Right ventricle myocardium inferior (tissue), 1 donor: ENCODE measurements around the gene CMTR1. TPM values are rescaled to one million over a fixed set of nuclear protein-coding genes. Genes with fewer than 3 reads are reported as not detected.
A peak's percentile ranks its signal among the peaks of the same experiment; 100 is the strongest.
"Not testable (repeated sequence)": the region's sequence is repeated elsewhere in the genome, so short reads cannot be mapped to it uniquely, and the experiment has no call there.

Source experiments
- ATAC-seq: fragments of 200-7000 bp; cut with Tn5 transposase; one replicate; pipeline ENCODE4 v1.9.1; 2020; ENCODE audit warnings: mild to moderate bottlenecking, moderate library complexity
- DNase-seq: peaks from one replicate; pipeline ENCODE4 v3.0.0; 2021; ENCODE audit errors: missing footprints
- intact Hi-C: fragments of 100-400 bp; cut with DNase I; formaldehyde crosslinking; loops from one replicate; pipeline ENCODE4 v1.11.0; 2022
- total RNA-seq: library from RNA; stranded (reverse); fragmentation: NEBNext Ultra II Directional; extraction: Animal tissue kit (Norgen Biotek cat#: 25700); gene quantifications from one replicate; pipeline ENCODE4 v1.2.1, GENCODE V29; 2021
- donor health status: DM: no; HTN: yes; CAD: no; lungs with severe emphysema.

The CMTR1 gene
- total RNA-seq, 1 donor from 2014 or later = 29.3 TPM

DNA sequence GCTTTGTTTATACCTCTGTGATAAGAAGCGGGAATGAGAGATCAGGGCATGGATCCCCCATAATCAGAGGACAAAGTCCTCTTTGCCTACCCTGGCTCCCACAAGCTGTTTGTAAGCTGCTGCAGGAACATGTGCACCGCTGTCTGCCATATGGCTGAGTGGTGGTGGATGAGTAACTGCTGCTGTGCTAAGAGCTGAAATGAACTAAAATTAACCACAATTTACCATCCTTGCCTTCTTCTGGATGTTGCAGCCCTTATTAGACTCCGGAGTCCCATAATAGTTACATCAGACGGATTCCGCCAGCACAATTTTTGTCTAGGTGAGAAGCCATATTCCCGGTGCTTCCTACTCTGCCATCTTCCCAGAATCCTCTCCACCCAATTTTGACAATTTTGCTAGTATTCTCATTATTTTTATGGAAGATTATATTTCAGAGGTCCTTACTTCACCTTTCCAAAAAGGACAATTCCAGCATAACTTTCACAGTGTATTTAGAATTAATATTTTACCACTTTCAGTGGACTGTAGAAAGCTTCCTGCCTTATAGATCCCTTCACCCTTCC, 6.0 kb upstream of the CMTR1 start:
- ATAC-seq (no peak), DNase-seq (no peak)
- intact Hi-C loops = no loop called here

DNA sequence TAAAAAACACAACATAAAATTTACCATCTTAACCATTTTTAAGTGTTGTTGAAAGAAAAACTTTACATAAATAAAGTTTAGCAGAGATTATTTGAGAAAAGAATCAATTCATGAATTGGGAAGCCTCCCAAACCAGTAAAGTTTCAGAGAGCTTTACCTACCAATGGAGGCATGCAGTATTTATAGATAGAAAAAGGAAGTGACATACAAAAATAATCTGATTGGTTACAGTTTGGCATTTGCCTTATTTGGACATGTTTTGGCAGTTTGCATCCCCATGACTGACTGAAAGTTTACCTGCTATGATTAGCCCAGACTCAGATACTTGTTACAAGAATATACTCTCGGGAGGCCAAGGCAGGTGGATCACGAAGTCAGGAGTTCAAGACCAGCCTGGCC, 3.7 kb upstream of the CMTR1 start:
- no peak for ATAC-seq
- DNase-seq = no peak
- intact Hi-C loops = no loop called here

DNA sequence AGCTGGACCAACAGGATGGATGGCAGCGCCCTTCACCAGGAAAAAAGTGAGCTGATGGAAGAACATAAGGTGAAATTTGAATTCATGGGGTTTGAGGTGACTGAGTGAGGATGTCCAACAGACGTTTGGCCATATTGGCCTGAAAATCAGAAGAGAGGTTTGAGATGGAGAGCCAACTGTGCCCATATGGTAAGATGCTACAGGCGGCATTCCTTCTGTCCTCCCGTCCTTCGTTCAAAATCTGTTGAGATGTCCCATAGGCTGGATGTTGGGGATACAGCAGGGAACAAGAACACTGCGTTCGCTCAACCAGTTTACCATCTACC, 468 bp upstream of the CMTR1 start:
- peak; percentile 24 for ATAC-seq
- intact Hi-C loops = no loop called here
- DNase-seq = no peak

DNA sequence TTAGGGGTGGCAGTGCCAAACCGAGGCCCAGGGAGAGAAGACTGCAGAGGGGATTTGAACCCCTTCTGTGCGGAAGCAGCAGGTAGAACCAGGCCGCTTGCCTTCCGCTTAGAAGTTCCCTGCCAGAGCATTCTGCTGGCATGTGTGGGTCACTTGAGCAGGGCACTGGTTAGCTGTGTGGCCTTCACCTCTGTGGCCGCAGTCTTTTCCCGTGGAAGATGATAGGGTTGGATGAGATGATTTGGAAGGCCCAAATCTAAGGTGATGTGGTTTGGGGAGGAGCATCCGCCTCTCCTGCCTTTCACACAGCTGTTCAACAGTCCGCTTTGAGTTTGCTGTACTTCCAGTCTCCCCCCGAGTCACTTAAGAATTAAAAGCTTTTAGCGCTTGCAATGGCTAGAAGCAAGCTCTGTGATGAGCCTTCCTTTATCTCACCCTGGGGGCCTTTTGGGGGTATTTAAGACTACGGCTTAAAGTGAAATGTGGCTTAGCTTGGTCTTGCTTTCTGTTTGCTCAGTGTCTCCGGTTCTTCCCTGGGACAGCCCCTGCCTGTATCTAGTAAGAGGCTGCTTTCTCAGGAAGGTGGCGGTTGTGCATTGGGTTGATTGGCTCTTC, 743 bp downstream of the CMTR1 start:
- ATAC-seq (peak; percentile 39), DNase-seq (no peak)
- intact Hi-C loops = no loop called here

DNA sequence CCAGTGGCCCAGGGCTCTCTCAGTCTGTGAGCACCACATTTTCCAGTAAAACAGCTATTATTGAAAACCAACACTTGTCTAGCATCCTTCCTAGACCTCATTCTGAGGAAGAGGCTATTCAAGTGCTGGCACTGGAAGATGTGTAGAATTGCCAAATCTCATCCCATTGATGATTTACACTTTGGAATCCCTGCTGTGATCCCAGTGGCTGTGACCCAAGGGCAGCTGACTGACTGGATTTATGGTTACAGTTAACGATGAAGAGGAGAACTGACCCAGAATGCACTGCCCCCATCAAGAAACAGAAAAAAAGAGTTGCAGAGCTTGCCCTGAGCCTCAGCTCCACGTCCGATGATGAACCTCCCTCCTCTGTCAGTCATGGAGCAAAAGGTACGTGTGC, 2.4 kb downstream of the CMTR1 start:
- intact Hi-C loops = no loop called here
- ATAC-seq = no peak

DNA sequence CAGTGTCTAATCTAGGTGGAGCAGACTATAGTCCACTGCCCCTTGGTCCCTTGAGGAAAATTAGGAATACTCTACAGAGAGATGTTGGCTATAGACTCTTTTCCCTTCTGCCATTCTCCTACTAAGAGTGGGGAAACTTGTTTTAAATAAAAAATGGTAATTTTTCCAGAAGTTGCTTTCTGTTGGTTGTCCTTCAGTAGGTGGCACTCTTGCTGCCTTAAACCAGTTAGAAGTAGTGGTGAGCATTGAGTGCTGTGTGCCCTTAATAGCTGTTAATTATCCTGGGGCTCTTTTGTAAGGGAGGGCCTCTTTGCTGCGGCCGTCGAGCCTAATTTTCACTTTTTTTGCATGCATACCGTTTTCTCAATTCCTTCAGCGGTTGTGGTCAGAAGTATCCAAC, 2.8 kb downstream of the CMTR1 start:
- DNase-seq = no peak
- no peak for ATAC-seq
- intact Hi-C loops = no loop called here

More for the DNA sequence above, 2.4 kb downstream of the CMTR1 start:
- DNase-seq = no peak

DNA sequence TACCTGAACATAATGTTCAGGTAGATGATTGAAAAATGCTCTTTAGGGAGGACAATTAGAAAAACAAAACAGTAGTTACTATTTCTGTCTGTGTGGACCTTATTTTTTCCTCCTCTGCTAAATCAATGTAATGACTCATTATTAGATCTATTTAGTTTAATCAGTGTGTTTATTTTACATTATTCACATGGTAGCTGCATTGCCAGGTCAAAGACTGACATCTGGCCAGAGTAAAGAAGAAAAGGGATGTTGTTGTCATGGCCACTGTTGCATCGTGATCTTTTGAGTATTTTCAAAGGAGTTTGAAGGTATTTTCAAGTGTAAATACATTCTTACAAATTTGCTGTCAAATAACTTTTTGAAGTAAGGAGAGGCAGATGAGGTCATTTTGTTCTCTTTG, 5.9 kb downstream of the CMTR1 start:
- ATAC-seq (no peak), DNase-seq (no peak)
- intact Hi-C loops = no loop called here

DNA sequence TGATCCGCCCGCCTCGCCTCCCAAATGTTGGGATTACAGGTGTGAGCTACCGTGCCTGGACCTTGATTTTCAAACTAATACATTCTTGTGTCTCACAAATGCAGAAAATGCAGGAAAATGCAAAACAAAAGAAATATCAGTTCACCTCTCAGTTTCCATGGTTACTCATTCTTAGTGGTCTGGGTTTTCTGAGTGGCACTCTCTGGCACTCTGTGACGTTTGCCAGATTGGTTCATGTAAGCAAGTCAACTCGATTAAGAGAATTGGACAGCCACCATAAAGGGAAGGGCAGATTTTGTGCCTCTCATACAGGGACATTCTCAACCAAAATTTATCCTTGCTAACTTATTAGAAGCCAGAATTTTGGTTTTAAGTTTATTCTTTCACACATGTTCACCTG, 8.6 kb downstream of the CMTR1 start:
- intact Hi-C loops = no loop called here
- ATAC-seq = no peak
- no peak for DNase-seq

DNA sequence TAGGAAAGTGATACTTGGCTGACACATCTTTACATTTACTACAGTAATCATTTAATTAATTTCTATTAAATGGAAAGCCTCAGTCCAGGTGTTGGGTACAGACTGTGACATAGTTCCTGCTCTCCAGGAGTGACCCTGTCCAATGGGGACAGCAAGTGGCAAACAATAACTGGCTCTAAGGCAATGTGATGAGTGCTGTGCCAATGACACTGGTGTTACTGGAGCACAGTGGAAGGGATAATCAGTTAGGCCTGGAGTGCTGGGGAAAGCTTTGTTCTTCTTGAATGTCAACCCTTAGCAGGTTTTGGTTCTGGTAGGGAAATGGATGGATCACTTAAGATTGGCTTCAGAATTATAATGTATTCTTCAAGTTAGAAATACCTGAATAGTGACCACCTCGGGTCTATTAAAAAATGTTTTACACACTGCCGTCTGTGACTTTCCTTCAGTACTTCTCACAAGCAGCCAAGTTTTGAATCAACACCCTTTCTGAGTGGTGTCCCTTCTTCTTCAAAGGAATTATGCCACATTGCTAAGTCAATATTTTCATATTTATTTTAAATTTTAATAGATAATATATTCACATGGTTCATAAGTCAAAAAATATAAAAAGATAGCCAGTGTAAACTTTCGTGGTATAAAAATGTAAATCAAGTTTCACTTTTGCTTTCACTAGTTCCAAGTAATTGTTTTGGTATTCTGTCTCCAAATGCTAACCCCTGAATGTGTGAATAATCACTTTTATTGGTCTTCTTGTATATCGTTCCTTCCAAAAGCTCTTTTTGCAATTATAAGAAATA, 9.6 kb downstream of the CMTR1 start:
- ATAC-seq (peak; percentile 90), DNase-seq (no peak)
- intact Hi-C loops = no loop called here

DNA sequence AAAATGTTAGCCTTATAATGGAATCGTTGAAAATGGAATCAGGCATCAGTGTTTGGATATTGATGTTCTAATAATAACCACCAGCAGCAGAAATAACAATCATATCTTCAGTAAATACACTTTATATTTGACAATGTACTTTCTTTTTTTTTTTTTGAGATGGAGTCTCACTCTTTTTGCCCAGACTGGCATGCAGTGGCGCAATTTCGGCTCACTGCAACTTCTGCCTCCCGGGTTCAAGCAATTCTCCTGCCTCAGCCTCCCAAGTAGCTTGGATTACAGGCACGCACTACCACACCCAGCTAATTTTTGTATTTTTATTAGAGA, 10.2 kb downstream of the CMTR1 start:
- intact Hi-C loops, ATAC-seq, DNase-seq: not testable (repeated sequence)

DNA sequence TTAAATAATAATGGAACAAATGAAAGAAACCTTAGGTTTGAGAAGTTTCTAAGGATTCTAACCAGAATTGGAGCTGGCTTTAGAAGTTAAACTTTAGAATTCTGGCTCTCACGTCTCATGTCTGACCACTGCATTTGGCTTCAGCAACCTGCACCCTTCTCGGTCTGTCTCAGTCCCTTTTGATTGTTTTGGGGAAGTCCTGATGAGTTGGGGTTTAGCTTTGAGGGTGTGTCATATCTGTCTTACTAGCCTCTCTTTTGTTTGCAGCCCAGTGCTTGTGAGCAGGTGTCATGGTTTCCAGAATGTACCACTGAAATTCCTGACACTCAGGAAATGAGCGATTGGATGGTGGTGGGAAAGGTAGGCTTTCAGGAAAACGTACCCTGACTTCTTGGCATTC, 17.0 kb downstream of the CMTR1 start:
- DNase-seq (no peak), ATAC-seq (no peak)
- intact Hi-C loops = no loop called here

DNA sequence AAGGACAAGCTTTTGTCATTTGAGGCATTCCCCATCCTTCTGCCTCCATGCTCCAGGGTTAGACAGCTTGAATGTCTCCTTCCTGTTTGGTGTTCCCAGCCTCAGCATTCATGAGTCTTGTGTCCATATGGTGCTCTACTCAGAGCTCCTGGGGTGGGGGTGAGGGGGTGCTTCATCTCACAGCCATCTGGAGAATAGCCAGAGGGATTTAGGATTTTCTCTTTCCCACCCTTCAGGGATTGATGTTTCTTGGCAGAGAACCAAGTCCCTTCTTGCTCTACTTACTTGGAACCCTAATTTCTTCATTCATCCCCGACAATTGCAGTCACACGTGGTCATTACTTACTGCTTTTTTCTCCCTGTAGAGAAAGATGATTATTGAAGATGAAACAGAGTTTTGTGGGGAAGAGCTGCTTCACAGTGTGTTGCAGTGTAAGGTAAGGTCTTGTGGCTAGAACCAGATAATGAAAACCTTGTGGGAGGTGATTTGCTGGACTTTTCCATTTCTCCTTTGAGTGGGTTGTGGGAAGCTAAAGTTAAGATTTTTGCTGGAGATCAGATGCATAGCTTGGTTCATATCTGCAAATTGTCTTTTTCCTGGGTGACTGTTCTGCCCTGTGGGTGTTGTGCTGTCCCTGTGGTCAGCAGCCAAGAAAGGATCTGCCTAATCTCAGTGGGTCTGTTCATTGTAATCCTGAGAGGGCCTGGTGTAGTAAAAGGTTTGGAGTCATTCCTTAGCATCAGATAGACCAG, 18.6 kb downstream of the CMTR1 start:
- no peak for ATAC-seq
- intact Hi-C loops = no loop called here
- DNase-seq = no peak

DNA sequence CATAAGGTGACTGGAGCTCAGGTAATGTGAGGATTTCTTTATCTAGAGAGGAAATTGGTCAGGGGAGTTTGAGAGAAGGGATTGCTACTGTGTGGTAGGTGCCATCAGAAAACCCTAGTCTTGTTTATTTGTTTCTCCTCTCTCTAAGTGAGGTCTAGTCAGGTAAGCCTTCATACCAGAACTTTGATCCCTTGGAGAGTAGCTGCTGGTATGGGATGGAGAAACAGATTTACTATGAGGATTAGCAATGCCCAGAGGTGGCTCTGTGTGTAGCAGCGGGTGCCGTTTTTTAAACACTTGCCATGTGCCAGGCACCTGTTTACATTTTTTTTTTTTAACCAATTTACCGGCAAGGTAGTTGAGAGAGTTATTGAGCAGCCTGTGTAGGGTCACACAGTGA, 19.5 kb downstream of the CMTR1 start:
- ATAC-seq = no peak
- intact Hi-C loops = no loop called here
- DNase-seq = no peak

DNA sequence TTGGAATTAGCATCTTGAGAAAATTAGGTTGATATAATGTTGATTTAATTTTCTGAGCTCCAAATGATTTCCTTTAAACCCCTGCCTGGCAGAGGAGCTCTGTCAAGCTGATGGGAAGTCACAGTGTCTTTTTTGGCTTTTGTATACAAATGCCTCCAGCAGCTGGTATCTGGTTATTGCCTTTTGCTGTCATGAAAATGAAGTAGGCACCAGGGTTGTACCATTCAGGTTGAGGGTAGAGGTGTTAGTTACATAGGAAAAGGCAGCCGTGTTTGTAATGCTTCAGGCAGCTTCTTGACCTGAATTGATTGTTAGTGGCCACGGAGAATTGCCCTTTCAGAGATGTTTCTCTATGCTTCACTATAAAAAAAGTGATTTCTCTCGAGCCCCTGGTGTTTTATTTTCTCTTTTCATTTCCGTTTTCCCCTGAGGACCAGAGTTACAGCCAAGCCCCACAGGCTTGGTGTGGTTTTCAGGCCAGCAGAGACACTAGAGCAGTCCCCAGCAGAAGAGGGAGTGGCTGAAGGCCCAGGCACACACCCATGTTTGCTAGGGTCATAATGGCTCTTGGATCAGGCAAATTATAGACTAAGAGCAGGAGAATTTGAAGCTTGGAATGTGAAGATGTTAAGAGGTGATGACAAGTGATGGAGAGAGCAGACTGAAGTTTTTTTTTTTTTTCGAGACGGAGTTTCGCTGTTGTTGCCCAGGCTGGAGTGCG, 21.6 kb downstream of the CMTR1 start:
- ATAC-seq (no peak), DNase-seq (no peak)
- intact Hi-C loops = no loop called here

DNA sequence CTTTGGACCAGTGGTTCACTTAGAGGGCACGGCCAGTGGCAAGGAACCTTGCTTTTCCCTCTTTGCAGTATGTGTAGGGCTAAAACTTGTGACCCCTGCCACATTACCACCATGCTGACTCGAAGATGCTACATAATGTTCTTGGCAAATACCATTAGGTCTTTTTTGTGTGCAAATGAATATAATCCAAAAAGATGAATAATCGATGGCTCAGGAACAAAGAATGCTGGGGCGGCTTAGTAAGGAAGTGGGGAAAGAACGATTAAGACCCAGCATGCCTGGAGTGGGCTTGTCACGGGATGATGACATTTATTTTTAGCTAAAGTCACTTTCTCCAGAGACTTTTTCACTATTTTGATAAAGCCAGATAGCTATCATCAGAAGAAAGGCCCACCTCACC, 23.1 kb downstream of the CMTR1 start:
- DNase-seq = no peak
- intact Hi-C loops = no loop called here
- no peak for ATAC-seq

DNA sequence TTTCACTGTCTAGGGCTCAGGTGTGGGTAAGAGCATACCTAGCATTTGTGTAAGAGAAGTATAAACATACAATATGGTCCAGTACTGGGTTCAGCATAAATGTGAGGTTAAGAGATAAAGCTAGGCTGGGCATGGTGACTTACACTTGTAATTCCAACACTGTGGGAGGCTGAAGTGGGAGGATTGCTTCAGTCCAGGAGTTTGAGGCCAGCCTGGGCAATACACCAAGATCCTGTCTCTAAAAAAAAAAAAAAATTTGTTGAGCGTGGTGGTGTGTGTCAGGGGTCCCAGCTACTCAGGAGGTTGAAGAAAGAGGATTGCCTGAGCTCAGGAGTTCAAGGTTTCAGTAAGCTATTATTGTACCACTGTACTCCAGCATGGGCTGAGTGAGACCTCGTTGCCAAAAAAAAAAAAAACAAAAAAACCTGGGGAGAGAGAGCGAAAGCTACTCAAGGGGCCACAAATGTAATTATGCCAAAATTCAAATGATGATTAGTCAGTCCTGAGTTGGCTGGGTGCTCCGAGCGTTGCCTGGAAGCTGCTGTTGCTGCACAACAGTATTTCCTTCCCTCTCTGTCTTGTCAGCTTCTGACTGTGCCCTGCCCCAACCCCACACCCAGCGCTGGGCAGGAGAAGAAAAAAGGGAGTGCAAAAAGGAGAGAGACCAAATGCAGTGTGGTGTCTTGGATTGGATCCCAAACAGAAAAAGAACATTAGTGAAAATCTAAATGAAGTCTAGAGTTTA, 24.0 kb downstream of the CMTR1 start:
- DNase-seq = no peak
- intact Hi-C loops = no loop called here
- peak; percentile 53 for ATAC-seq

DNA sequence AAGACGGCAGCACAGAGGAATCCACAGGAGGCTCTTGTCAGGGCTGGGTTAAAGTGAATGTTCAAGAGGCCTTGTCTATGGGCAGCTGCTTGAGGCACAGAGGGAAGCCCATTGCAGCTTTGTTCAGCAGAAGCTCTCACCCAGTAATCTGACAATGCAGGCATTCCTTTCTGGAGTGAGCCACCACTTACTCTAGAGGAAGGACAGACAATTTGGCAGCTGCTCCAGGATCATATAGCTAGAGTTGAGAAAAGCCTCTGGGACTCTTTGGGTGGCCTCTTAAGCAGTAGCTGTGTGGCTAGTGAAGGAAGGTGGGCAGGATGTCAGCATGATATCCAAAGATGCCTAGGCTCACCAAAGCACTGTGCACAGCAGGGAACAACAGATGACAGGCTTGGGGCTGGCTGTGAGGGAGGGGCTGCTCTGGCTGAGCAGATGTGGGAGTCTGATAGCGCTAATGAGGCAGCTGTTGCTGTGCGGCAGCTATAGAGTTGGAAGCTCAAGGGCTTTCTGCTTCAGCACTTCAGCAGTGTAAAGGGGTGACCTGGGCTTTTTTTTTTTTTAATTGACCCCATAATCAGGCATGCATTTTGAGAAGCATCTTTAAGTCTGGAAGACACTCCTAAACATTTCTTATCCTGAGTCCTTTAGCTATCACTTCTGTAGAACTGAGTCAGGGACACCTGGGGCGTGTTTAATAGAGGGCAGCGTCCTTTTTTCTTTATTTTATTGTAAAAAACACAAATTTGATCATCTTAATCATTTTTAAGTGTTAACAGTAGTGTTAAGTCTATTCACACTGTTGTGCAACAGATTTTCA, 27.2 kb downstream of the CMTR1 start:
- ATAC-seq (no peak), DNase-seq (no peak)
- intact Hi-C loops = no loop called here

DNA sequence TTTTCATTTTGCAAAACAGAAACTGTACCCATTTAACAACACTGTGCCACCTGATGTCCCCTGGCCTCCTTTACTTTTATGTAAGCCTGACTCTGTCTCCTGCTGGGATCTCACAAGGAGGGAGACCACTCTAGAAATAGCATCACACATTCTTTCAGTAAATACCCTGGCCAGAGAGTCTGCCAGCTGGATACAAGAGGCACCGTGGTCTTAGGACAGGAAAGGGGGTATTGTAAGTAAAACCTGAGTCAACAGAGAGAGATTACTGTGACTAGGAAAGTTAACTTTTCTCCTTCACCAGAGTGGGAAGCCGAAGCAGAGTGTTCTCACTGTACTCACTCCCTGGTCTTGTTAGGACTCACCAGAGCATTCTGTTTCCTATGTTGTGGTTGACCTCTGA, 27.8 kb downstream of the CMTR1 start:
- DNase-seq (no peak), ATAC-seq (peak; percentile 10)
- intact Hi-C loops = no loop called here
